Pons (tissue), 1 donor: ENCODE results near the gene CA10.

ENCODE experiments used
- DNase-seq: peaks from one replicate; pipeline ENCODE4 v3.0.0-alpha.2; 2016; ENCODE audit warnings: low spot score

CA10 gene

DNA sequence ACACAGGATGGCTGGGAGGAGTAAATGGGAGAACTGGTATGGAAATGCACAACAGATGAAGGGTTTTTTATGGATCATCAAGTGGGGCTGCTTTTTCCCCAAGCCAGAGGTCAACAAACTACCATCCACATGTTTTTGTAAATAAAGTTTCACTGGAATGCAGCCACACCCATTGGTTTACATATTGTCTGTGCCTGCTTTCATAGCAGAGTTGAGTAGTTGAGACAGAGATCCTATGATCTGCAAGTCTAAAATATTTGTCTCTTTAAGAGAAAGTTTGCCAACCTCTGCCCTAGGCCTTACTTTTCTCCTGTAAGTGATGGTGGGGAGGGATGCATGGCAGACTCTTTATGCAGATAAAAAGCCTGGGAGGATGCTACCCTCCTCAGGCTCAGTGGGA is 341.4 kb downstream of the CA10 start:
- DNase-seq, result no peak

DNA sequence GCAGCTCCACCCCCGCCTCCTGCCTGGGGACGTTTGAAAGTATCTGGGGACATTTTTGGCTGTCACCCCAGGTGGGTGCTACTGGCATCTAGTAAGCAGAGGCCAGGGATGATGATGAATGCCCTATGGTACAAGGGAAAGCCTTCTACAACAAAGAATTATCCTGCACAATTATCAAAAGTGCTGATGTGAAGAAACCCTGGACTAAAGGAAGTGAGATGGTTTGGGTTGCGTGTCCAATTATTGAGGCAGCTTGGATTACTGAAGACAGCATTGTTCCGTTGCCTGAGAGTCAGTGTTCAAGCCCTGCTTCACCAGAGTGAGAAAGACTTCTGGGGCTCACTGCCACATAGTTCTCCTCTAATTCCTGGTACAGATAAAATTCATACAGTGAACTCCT is 343.4 kb downstream of the CA10 start:
- no peak for DNase-seq

DNA sequence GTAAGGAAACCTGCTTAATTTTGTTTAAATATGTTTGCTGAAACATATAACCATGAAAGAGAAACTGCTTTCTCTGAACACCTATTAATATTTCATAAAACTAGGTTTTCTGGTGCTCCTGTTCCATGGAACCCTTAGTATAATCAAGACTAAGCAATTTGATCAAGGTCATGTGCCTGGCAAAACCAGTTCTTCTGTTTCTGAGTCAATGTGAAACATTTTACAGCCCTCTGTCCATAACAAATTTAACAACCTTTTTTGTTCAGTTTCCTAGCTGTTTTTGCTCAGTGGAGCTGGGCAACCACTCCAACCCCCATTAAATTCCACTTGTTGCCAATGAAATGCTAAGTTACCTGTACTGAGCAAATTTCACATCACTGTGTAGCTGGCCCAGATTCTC is 344.0 kb downstream of the CA10 start:
- no peak for DNase-seq

DNA sequence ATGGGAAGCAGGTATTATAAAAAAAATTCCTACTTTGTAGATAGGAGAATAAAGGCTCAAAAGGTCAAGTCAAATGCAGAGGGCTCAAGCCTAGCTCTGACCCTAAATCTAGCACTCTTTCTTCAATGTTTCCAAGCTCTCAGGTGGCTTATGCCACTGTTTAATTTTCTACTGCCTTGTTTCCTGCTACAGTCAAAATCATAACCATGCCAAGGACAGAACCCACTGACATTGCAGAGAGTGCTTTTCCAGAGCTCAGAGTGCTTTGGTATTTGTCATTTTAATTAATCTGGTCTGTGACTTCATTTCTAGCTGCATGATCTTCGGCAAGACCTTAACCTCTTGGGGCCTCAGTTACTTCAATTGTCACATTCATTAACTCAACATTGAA is 344.7 kb downstream of the CA10 start:
- DNase-seq, result no peak

DNA sequence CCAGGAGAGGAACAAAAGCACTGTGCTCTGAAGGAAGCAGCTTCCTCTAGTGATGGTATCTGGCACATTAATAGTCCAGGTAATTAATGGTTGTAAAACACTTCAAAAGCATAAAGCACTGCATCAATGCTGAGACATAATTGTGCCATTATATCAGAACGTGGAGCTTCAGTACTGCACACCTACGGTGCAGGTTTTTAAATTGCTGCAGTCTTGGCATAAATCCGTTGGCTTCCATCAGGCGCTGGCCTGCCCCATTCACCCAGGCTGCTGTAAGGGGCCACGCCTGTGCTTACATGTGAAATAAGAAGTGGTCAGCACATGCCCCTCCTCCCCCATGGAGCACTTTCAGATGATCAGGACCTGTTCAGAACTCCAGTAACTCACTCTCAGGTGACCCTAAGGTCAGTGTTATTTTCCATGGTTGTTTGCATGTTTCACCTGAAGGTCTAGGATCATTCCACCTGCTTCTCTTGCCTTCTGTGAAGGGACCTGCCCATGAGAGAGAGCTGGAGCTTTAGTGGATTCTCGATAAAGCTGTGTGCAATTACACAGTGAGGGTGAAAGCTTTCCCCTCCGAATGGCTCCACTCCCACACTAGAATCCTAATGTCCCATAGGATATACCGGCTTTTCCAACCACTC is 345.3 kb downstream of the CA10 start:
- DNase-seq, result no peak

DNA sequence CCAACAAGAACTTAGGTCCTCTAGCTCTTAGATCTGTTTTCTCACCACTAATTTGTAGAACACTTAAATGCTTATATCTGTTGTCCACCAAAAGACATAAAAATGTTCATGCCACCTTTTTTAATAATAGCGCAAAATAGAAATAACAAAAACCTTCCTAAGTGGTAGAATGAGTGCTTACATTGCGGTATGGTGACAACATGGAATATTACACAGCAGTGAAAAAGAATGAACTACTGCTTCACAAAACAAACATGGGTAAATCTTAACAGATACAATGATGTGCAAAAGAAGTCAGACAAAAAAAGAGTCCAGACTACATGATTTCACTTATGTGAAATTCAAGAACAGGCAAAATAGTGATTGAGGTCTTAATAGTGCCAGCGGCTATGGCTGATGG is 351.1 kb downstream of the CA10 start:
- DNase-seq, result no peak

DNA sequence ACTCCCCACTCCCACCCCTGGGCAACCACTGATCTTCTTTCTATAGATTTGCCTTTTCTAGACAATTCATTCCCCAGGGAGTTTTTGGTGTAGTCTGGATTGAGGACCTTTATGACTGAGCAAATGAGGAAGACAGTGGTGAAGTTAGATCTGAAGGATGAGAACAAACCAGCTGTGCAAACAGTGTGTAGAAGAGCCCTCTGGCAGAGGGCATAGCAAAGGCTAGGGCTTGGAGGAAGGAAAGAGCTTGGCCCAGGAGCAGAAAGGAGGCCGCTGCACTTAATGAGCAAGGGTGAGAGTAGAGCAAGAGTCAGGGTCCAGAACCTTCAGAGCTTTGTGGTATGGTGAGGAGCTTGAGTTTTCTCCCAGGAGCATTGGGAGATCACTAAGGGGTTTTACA is 352.7 kb downstream of the CA10 start:
- no peak for DNase-seq

DNA sequence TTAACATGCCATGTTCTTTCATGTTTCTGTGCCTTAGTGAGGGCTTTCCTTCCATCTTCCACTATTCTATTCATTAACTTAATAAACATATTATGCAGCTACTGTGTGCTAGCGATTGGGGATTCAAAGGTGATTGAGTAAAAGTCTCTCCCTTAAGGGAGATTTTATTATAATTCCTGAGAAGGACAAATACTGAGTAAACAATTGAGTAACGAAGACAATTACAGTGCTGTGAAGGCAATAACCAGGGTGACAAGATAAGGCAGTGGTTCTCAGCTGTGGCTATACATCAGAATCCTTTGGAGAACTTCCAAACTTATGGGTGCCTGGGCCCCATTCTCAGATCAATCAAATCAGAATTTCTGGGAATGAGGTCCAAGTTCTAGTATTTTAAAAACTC is 353.3 kb downstream of the CA10 start:
- DNase-seq, result no peak

DNA sequence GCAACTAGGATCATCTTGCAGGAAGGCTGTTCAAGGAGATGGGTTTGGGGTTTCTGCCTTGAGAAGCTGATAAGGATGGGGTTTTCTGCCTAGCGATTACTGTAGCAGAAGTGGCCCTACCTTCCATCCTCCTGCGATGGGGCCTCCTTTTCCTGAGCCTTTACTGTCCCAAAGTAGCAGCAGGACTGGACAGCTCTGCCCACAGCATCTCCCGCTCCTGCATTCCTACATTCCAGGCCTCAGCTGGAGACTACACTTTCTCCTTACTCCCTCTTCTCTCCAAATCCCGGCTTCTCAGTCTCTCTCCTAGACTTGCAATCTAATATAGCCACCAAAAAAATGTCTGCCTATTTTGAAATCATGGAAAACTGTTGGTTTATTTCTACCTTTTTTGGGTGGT is 355.4 kb downstream of the CA10 start:
- no peak for DNase-seq

DNA sequence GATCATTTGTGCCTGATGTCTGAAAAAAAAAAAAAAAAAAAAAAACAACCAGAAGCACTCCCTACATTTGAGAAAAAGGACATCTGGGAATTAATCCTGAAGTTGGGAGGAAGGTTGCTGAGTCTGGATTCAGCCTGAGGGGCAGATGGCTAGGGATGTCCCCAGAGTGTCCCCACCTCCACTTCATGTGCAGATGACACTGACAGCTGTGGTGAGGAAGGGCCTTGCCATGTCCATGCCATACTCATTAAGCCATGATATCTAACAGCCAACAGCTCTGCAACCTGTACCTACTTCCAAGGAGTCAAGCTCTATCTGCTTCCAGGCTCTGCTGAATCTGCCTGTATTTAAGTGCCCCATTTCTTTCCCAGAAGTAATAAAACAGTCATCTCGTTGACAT is 356.0 kb downstream of the CA10 start:
- no peak for DNase-seq

DNA sequence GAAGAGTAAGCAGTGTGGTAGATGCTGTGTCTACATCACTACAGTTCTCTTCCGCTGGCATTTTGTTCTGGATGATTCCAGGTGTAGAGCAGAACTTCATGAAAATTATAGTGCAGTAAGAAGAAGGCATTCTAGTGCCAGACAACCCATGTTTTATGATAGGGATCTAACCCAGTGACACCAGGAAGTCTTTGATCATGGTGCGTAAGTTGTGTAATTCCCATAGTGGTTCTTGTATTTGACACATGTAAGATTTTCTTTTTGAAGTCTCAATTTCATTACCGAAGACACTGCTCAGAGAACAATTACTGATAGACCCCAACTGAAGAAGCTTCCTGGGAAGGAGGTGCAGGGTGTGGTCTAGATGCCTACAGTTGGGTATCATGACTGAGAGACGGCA is 356.9 kb downstream of the CA10 start:
- no peak for DNase-seq

DNA sequence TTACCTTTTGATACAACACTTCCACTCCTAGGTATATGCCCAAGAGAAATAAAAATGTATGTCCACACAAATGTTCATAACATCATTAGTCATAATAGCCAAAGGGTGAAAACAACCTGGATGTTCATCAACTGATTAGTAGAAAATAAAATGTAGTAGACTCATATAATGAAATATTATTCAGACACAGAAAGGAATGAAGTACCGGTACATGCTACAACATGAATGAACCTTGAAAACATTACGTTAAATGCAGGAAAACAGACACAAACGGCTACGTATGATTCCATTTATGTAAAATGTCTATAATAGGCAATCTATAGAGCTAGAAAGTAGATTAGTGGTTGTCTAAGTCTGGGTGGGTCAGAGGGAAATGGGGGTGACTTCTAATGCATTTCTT is 358.5 kb downstream of the CA10 start:
- DNase-seq, result no peak

DNA sequence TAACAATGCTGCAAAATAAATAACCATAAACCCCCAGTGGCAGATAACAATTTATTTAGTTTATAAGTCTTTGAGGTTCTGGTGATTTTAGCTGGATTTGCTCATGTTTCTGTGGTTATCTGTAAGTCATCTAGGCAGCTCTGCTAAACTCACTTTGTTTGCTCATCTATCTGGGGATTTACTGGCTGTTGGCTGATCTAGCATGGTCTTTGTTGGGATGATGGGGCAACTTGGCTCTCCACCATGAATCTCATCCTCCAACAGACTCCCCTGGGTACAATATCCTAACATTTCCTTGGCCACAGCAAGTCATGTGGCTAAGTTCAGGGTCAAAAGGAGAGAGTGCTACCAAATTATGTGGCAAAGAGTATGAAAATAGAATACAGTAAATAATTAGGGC is 359.3 kb downstream of the CA10 start:
- no peak for DNase-seq

DNA sequence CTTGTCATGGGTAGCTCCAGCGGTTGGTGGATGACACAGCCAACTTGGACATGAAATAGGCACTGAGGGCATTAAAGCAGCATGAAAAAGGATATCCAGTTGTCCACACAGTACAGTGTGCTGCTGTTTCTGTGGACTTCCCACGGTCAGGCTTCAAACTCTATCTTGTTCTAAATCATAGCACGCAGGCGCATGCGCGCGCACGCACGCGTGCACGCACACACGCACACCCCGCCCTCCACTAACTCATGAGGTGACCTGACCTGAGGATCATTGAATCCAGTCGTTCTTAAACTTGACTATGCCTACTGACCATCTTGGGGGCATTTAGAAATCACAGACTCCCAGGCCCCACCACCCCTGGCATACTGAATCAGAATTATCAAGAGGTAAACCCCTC is 361.4 kb downstream of the CA10 start:
- DNase-seq, result no peak

DNA sequence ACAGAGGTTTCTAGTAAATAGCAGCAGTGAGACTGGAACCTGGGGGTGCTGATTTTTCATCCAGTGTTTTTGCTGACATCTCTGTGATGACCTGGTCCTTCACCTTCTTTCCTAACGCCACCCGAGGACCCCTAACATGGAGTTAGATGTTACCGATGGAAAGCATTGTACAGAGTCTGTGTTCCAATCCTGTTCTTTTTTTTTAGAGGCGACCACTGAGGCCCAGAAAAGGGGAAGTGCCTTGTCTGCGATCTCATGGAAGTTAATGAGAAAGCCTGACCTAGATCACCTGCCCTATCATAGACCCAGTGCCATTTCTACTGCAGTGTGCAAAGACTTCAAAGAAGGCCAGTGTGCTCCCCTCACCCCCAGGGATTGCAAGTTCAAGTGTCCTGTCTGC is 362.5 kb downstream of the CA10 start:
- DNase-seq, result no peak

DNA sequence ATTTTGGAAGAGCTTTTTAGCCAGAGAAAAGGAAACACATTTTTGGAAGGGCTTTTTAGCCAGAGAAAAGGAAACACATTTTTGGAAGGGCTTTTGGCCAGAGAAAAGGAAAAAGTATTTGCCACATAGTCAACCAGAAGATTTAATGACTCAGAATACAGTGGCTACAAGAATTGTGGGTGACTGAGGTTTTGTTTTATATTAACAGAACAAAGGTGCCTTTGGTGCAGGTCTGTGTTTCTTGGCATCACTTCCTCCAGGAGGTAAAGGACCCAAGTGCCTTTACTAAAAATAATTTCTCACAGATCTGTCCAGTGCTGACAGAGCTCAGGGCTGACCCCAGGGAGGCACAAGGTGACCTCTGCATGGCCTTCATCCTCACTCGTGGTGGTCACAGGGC is 363.1 kb downstream of the CA10 start:
- no peak for DNase-seq

DNA sequence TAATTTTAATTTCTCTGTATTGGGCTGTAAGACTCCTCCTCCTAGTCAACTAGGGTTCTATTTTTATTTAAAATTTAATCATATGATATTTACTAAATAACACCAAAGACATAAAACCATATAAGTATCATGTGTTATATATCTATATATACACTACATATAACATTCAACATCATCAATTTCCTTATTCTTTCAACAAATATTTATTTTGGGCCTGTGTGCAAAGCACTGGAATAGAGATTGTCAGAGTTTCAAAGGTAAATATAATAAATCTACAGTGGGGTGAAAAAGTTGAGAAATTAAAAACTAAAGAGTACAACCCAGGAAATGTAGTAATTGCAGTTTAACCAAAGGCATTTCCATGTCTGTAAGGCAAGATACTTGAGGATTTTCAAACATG is 364.0 kb downstream of the CA10 start:
- no peak for DNase-seq

DNA sequence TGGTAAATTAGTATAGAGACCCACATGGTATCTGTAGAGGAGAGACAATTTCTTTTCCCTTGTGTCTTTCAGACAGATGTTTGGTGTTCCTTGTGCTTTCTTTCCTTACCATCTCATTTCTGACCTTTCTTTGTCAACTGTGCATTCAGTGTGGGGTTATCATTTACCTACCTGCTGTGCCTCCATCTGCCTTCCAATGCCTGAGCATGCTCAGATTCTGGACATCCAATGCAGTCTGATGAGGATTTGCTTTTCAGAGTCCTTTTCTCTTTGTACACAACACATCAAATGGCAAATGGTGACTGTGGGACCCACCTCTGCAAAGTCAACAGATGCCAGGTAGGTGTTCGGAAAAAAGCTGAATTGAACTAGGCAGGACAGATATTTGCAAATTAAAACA is 364.8 kb downstream of the CA10 start:
- no peak for DNase-seq

DNA sequence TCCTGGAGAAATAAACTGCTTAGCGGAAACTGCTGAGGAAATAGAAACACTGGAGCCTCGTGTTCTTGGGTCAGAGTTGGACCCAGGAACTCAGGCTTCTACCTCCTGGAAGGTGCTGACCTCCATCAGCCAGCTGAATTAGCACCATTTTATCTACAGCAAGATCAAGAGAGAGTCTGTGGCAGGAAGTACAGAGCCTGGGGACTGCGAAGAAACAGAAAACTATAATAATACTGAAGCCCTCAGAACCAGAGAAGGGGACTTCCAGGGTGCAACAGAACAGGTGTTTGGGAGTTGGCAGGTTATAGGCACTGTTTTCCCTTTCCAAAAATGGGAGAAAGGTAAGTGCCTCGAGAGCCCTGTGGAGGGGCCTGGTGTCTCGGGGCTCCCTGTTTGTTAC is 379.7 kb downstream of the CA10 start:
- no peak for DNase-seq

DNA sequence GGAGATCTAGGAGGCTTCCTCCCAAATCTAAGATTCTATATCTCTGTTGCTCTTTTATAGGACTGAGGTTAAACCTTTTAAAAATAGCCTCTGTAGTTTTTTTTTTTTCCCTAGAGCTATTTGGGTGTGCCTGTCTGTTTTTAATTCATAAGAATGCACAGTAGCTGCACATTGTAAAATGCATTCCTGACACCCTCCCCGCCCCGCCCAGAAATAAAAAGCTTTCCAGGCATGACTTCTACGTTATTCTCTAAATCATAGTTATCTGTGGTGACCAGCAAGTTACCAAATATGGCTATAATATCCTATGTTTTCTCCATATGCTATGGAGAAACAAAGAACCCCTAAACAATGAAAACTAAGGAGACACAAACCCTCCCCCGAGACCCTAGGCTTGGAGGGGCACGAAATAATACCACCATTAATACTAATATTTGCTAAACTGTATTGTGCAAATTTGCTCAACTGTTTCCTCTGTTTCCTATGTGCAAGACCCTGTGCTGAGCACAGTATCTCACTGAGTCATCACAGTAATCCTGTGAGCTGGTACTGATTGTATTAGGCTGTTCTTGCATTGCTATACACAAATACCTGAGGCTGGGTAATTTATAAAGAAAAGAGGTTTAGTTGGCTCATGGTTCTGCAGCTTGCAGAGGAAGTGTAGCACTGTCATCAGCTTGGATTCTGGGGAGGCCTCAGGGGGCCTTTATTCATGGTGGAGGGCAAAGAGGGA is 388.3 kb downstream of the CA10 start:
- no peak for DNase-seq

DNA sequence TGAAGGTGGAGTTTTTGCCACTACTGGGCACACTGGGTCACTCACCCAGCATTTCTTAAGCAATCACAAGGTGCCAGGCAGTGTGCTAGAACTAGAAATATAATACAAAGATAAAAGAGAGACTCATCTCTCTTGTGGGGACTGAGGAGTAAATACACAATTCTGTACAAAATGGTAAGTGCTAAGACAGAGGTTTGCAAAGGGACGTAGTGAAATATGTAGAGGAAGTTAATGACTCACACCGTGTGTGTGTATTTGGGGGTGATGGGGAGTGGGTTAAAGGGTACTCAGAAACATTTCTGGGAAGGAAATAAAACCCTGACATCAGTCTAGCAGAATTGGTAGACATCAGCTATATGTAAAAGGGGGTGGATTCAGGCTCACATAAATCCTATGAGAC is 389.3 kb downstream of the CA10 start:
- no peak for DNase-seq

DNA sequence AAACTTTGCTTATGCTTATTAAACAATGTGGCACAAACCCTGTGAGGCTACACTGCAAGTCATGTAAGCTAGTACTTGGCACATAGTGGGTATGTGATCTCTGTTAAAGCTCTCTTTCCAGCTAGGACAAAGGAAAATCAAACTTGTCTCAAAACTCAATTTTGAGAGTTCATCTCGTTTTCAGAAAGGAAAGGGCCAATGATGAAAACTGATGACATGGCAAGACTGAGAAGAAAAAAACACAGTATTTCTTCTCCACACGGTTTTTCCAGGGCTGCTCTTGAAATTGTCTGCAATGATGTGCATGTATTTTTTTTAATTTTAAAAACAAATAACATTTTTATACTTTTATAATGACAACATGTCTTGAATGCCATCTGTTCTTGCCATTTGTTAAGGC is 389.8 kb downstream of the CA10 start:
- DNase-seq, result no peak

DNA sequence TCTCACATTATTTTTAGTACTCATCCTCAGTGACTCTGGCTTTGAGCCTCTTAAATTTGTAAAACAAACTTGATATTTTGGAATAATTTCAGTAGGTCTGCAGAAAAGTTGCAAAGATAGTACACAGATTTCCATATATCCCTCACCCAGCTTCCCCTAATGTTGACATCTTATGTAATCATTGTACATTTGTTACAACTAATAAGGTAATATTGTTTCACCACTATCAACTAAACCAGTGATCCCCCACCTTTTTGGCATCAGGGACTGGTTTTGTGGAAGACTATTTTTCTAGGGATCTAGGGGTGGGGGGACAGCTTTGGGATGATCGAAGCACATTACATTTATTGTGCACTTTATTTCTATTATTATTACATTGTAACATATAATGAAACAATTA is 391.2 kb downstream of the CA10 start:
- DNase-seq, result no peak
